Vagina (tissue), 2 donors: ENCODE results near the gene ST6GAL1.

Experiments used
- POLR2A ChIP-seq, 2 donors: fragments of 450-650 bp; IDR thresholded peaks; one replicate each; pipeline ENCODE4 v1.6.1; 2017; ENCODE audit warnings: antibody characterized with exemption in 2 of 2, mild to moderate bottlenecking in 2 of 2, moderate library complexity in 2 of 2
- POLR2AphosphoS5 ChIP-seq, 2 donors: sonication (generic); formaldehyde crosslinking; IDR thresholded peaks; one replicate each; pipeline ENCODE4 v1.9.0; 2017; ENCODE audit warnings: antibody characterized with exemption in 2 of 2, mild to moderate bottlenecking in 2 of 2, low read depth in 1 of 2; ENCODE audit not compliant: insufficient read depth in 1 of 2
- TF ChIP-seq, protein P1 (sequence below), 3 experiments: fragments of 450-650 bp in 2 of 3; fragments of 200-600 bp in 1 of 3; sonication (generic) in 1 of 3; IDR thresholded peaks; one replicate each; pipeline ENCODE4 v1.5.1; 2017 to 2019; ENCODE audit warnings: antibody characterized with exemption in 3 of 3, mild to moderate bottlenecking in 2 of 3, moderate library complexity in 2 of 3

- TF ChIP-seq, protein P1, sequence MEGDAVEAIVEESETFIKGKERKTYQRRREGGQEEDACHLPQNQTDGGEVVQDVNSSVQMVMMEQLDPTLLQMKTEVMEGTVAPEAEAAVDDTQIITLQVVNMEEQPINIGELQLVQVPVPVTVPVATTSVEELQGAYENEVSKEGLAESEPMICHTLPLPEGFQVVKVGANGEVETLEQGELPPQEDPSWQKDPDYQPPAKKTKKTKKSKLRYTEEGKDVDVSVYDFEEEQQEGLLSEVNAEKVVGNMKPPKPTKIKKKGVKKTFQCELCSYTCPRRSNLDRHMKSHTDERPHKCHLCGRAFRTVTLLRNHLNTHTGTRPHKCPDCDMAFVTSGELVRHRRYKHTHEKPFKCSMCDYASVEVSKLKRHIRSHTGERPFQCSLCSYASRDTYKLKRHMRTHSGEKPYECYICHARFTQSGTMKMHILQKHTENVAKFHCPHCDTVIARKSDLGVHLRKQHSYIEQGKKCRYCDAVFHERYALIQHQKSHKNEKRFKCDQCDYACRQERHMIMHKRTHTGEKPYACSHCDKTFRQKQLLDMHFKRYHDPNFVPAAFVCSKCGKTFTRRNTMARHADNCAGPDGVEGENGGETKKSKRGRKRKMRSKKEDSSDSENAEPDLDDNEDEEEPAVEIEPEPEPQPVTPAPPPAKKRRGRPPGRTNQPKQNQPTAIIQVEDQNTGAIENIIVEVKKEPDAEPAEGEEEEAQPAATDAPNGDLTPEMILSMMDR (IDR thresholded peaks at IDR 0.05), result no peak
- TF ChIP-seq POLR2A (IDR thresholded peaks at IDR 0.05), result no peak
- no peak for TF ChIP-seq POLR2AphosphoS5 (IDR thresholded peaks at IDR 0.05; ENCODE audit: insufficient read depth in 1 of 2, low read depth in 1 of 2)
These were observed 10.0 kb upstream of the ST6GAL1 start for GRCh38 chr3:186920301-186920700.
